ENCODE data around the gene SLC7A5.

SLC7A5 gene

DNA sequence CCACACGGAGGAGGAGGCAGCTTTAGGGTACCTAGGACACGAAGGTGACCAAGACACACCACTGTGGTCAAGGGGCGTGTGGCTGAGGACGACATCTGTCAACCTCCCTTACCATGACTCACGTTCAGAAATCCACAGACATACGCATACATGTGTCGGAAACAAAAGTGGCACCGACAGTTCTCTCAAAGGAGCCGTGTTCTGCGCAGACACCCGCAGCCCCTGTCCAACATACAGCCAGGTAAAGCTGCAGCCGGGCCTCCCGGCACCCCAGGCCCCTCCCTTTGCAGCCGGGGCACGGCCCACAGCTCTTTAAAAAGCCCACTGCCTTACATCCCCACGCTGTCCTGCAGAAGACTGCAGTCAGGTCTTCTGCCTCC lies 63.1 kb downstream of the SLC7A5 start:
- no peaks in the 10 kb centered on the region for H3K9me3 ChIP-seq (ENCODE audit: insufficient read depth, low read depth, low read length)
- no peaks in the 10 kb centered on the region; the same call in 1 of the 2 replicates for H3K4me1 ChIP-seq (ENCODE audit: insufficient read depth, low read length)
- no peaks in the 10 kb centered on the region for H3K36me3 ChIP-seq (ENCODE audit: insufficient read depth, low read depth, low read length)
- no peak overlapping the region for H3K9ac ChIP-seq (ENCODE audit: low read depth, low read length)
- no peaks in the 10 kb centered on the region for H3K27me3 ChIP-seq (ENCODE audit: insufficient read depth, low read length)
- H3K4me3 ChIP-seq (ENCODE audit: low read length): no peak overlapping the region
- no peak overlapping the region for H3K27ac ChIP-seq (ENCODE audit: low read length)

- Histone ChIP-seq H3K9me3 (ENCODE audit: insufficient read depth, low read depth, low read length) (no peaks in the 10 kb centered on the region), H3K27ac (ENCODE audit: low read length) (no peak overlapping the region), H3K4me1 (ENCODE audit: insufficient read depth, low read length) (no peaks in the 10 kb centered on the region; the same call in 1 of the 2 replicates), H3K36me3 (ENCODE audit: insufficient read depth, low read depth, low read length) (no peaks in the 10 kb centered on the region), H3K4me3 (ENCODE audit: low read length) (no peak overlapping the region), H3K9ac (ENCODE audit: low read depth, low read length) (no peak overlapping the region), H3K27me3 (ENCODE audit: insufficient read depth, low read length) (no peaks in the 10 kb centered on the region)
Observed at GRCh38 chr16:87803385-87803784, 65.9 kb downstream of the SLC7A5 start.

GRCh38 chr16:87802670-87803069 lies 66.6 kb downstream of the SLC7A5 start:
- Histone ChIP-seq H3K36me3 (ENCODE audit: insufficient read depth, low read depth, low read length) (no peaks in the 10 kb centered on the region), H3K9me3 (ENCODE audit: insufficient read depth, low read depth, low read length) (no peaks in the 10 kb centered on the region), H3K4me3 (ENCODE audit: low read length) (no peak overlapping the region), H3K4me1 (ENCODE audit: insufficient read depth, low read length) (no peaks in the 10 kb centered on the region; the same call in 1 of the 2 replicates), H3K9ac (ENCODE audit: low read depth, low read length) (no peak overlapping the region), H3K27ac (ENCODE audit: low read length) (no peak overlapping the region), H3K27me3 (ENCODE audit: insufficient read depth, low read length) (no peaks in the 10 kb centered on the region)

- Histone ChIP-seq H3K4me1 (ENCODE audit: insufficient read depth, low read length) (no peaks in the 10 kb centered on the region), H3K9ac (ENCODE audit: low read depth, low read length) (no peak overlapping the region), H3K4me3 (ENCODE audit: low read length) (no peak overlapping the region), H3K36me3 (ENCODE audit: insufficient read depth, low read depth, low read length) (no peaks in the 10 kb centered on the region), H3K27ac (ENCODE audit: low read length) (no peak overlapping the region), H3K27me3 (ENCODE audit: insufficient read depth, low read length) (no peaks in the 10 kb centered on the region), H3K9me3 (ENCODE audit: insufficient read depth, low read depth, low read length) (no peaks in the 10 kb centered on the region)
Observed at GRCh38 chr16:87801679-87802259, 67.5 kb downstream of the SLC7A5 start.

- H3K4me1 ChIP-seq (ENCODE audit: insufficient read depth, low read length): no peaks in the 10 kb centered on the region
- H3K27ac ChIP-seq (ENCODE audit: low read length): no peak overlapping the region
- H3K9ac ChIP-seq (ENCODE audit: low read depth, low read length): no peak overlapping the region
- no peaks in the 10 kb centered on the region for H3K36me3 ChIP-seq (ENCODE audit: insufficient read depth, low read depth, low read length)
- no peaks in the 10 kb centered on the region for H3K27me3 ChIP-seq (ENCODE audit: insufficient read depth, low read length)
- H3K4me3 ChIP-seq (ENCODE audit: low read length): no peak overlapping the region
- no peaks in the 10 kb centered on the region for H3K9me3 ChIP-seq (ENCODE audit: insufficient read depth, low read depth, low read length)
Observed at GRCh38 chr16:87800497-87800896, 68.8 kb downstream of the SLC7A5 start.

DNA sequence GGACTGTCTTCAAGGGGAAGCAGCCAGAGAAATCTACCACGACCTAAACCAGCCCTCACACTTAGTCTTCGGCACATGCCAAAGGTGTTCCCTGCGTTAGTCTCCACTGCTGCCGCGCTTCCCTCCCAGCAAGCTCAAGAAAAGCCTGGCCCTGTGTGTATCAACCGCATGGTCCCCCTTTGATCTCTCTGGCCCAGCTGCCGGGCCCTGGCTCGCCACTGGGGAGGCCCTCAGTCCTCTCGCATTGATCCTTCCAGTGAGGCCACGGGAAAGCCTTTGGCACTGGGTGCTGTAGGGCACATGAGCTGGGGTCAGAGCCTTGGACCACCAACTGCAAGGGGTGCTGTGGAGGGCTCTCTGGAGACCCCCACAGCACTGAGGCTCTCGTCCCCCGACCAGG lies 74.0 kb downstream of the SLC7A5 start:
- Histone ChIP-seq H3K4me3 (ENCODE audit: low read length) (no peak overlapping the region), H3K9me3 (ENCODE audit: insufficient read depth, low read depth, low read length) (no peaks in the 10 kb centered on the region), H3K9ac (ENCODE audit: low read depth, low read length) (no peak overlapping the region), H3K27ac (ENCODE audit: low read length) (no peak overlapping the region), H3K27me3 (ENCODE audit: insufficient read depth, low read length) (no peaks in the 10 kb centered on the region), H3K4me1 (ENCODE audit: insufficient read depth, low read length) (no peaks in the 10 kb centered on the region), H3K36me3 (ENCODE audit: insufficient read depth, low read depth, low read length) (no peaks in the 10 kb centered on the region)

DNA sequence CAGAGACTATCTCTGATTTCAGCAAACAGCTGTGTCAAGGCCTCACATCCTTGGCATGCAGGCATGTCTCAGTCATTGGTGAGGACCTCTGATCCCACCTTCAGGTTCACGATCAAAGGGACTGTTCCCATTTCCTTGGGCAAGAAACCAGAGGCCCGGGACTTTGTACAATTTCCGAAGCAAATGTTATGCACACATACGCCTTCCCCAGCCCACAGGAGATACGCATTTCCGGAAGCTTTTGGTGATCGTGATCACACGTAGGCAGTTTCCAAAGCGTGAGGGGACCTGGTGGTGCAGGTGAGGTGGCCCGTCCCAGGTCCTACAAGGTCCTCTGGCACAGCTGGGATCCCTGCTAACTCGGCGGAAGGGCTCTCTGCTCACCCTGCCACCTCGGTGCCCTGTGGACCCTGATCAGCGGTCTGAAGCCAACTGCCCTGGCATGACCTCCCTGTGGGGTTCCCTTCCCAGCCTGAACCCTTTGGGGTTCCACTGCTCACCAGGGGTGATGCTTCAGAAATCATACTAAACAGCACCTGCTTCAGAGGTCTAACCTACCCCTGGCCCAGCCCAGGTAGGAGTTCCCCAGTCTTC lies 74.7 kb downstream of the SLC7A5 start:
- Histone ChIP-seq H3K36me3 (ENCODE audit: insufficient read depth, low read depth, low read length) (no peaks in the 10 kb centered on the region), H3K4me1 (ENCODE audit: insufficient read depth, low read length) (no peaks in the 10 kb centered on the region), H3K27me3 (ENCODE audit: insufficient read depth, low read length) (no peaks in the 10 kb centered on the region), H3K9me3 (ENCODE audit: insufficient read depth, low read depth, low read length) (no peaks in the 10 kb centered on the region), H3K9ac (ENCODE audit: low read depth, low read length) (no peak overlapping the region), H3K27ac (ENCODE audit: low read length) (no peak overlapping the region), H3K4me3 (ENCODE audit: low read length) (no peak overlapping the region)

DNA sequence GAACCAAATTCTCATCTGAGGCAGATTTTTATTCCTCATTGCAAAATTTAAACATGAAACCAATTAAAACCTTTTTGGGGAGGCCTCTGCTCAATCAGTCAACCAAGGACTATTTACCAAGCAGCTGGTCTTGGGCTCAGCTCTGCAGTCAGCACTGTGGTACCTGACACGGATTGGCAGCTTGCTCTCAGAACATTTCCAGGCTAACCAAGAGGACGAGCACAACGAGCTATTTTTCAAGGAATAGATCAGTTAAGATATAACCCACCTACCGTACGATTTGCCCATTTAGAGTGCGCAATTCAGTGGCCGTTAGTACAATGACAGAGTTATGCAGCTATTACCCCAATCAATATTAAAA lies 77.1 kb downstream of the SLC7A5 start:
- H3K4me1 ChIP-seq (ENCODE audit: insufficient read depth, low read length): no peaks in the 10 kb centered on the region
- H3K9ac ChIP-seq (ENCODE audit: low read depth, low read length): no peak overlapping the region
- no peak overlapping the region for H3K4me3 ChIP-seq (ENCODE audit: low read length)
- H3K27ac ChIP-seq (ENCODE audit: low read length): no peak overlapping the region
- no peaks in the 10 kb centered on the region for H3K36me3 ChIP-seq (ENCODE audit: insufficient read depth, low read depth, low read length)
- no peaks in the 10 kb centered on the region for H3K9me3 ChIP-seq (ENCODE audit: insufficient read depth, low read depth, low read length)
- no peaks in the 10 kb centered on the region for H3K27me3 ChIP-seq (ENCODE audit: insufficient read depth, low read length)

- H3K27me3 ChIP-seq (ENCODE audit: insufficient read depth, low read length): no peaks in the 10 kb centered on the region
- H3K36me3 ChIP-seq (ENCODE audit: insufficient read depth, low read depth, low read length): no peaks in the 10 kb centered on the region
- H3K4me3 ChIP-seq (ENCODE audit: low read length): no peak overlapping the region
- H3K4me1 ChIP-seq (ENCODE audit: insufficient read depth, low read length): no peaks in the 10 kb centered on the region
- H3K9ac ChIP-seq (ENCODE audit: low read depth, low read length): no peak overlapping the region
- H3K27ac ChIP-seq (ENCODE audit: low read length): no peak overlapping the region
- H3K9me3 ChIP-seq (ENCODE audit: insufficient read depth, low read depth, low read length): no peaks in the 10 kb centered on the region
Observed at GRCh38 chr16:87791295-87792204, 77.8 kb downstream of the SLC7A5 start.

DNA sequence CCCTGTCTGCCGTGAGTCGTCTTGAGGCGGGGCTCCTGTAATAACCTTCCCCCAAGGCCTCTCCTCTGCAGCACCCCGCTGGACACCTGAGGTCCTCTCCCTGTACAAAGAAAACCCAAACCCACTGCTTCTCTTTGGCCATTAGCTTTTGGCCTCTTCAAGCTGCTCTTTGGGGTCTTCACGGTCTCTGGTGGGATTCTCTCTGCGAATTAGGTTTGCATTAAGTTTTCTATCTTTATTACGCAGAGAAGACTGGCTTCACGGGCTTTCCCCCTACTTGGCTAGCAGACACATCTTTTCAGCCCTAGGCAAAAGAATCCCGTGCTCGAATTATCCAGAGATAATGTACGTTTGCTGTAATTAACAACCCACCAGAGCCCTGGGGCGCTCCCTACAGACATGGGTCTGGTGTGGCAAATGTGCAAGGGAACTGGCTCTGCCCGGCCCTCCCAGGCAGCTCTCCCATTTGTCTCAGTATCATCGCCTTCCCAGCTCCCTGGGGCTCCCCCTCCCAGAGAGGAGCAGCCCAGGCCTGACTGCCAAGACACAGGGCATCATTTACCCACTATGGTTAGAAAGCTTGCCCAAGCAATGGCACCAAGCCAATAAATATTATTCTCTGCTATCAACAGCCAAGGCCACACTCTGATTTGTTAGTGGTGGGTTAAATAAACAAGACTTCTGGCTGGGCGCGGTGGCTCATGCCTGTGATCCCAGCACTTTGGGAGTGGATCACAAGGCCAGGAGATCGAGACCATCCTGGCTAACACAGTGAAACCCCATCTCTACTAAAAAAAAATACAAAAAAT lies 78.8 kb downstream of the SLC7A5 start:
- Histone ChIP-seq H3K4me1 (ENCODE audit: insufficient read depth, low read length) (no peaks in the 10 kb centered on the region), H3K4me3 (ENCODE audit: low read length) (no peak overlapping the region), H3K9me3 (ENCODE audit: insufficient read depth, low read depth, low read length) (no peaks in the 10 kb centered on the region), H3K36me3 (ENCODE audit: insufficient read depth, low read depth, low read length) (no peaks in the 10 kb centered on the region), H3K27ac (ENCODE audit: low read length) (no peak overlapping the region), H3K27me3 (ENCODE audit: insufficient read depth, low read length) (no peaks in the 10 kb centered on the region), H3K9ac (ENCODE audit: low read depth, low read length) (no peak overlapping the region)

DNA sequence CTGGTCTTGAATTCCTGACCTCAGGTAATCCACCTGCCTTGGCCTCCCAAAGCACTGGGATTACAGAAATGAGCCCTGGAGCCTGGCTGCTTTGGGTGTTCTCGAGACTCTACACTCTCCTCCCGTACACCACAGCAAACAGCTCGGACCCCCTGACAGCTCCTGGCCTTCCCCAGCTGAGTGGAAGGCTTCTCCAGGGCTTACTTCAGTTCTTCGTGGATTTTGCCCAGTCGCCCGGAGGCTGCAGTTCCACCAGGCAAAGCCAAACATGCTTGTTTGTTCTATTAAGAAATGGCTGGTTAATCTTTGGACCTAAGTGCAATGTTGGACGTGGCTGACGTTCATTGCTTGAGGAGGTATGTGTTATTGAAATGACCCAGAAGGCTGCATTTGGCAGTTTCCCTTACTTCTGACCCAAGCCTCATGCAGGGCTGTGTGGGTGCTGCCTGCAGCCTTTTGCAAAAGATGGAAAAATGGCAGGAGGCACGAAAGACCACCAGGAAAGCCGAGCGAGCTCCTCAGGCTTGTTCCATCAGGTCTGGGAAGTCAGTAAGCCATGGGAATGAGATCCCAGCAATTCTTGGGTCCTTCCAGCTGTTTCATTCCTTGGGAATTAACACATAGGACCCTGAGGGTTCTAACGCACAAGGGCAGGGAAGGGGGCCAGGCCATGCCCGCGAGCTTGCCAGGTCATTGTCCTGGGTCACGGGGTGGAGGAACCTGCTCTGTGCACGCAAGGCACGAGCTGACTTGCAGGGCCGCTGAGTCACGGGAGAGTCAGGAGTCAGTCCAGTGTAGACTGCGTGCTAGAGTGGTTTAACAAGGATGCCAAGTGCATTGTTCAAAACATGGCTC lies 79.6 kb downstream of the SLC7A5 start:
- Histone ChIP-seq H3K9ac (ENCODE audit: low read depth, low read length) (no peak overlapping the region), H3K4me3 (ENCODE audit: low read length) (no peak overlapping the region), H3K36me3 (ENCODE audit: insufficient read depth, low read depth, low read length) (no peaks in the 10 kb centered on the region), H3K9me3 (ENCODE audit: insufficient read depth, low read depth, low read length) (no peaks in the 10 kb centered on the region), H3K27me3 (ENCODE audit: insufficient read depth, low read length) (no peaks in the 10 kb centered on the region), H3K27ac (ENCODE audit: low read length) (no peak overlapping the region), H3K4me1 (ENCODE audit: insufficient read depth, low read length) (no peaks in the 10 kb centered on the region)

Data from iPS-20b (cell line).